Smooth muscle cell (in vitro differentiated cells): ENCODE measurements around the gene MACROD2. TPM values are rescaled to one million over a fixed set of nuclear protein-coding genes. Genes with fewer than 3 reads are reported as not detected.

Experiments used
- DNase-seq: peaks from one replicate; lab custom pipeline; 2025; ENCODE audit not compliant: unreplicated experiment; lab: John Stamatoyannopoulos, UW
- H2AFZ ChIP-seq: fragments of 200-600 bp; sonication (generic); 2 replicates; pipeline ENCODE4 v1.6.0; 2016; ENCODE audit warnings: antibody characterized with exemption, low read depth, mild to moderate bottlenecking
- H3F3A ChIP-seq: fragments of 200-600 bp; sonication (generic); 2 replicates; pipeline ENCODE4 v1.6.0; 2017; ENCODE audit warnings: antibody characterized with exemption, low read depth
- H3K27ac ChIP-seq: fragments of 200-600 bp; sonication (generic); 2 replicates; pipeline ENCODE4 v1.5.1; 2016; ENCODE audit warnings: low read depth, mild to moderate bottlenecking
- H3K27me3 ChIP-seq: fragments of 200-600 bp; sonication (generic); 2 replicates; pipeline ENCODE4 v1.6.1; 2016; ENCODE audit warnings: low read depth, mild to moderate bottlenecking
- H3K36me3 ChIP-seq: fragments of 200-600 bp; sonication (generic); 2 replicates; pipeline ENCODE4 v1.5.1; 2016; ENCODE audit warnings: low read depth
- H3K4me1 ChIP-seq: fragments of 200-600 bp; sonication (generic); 2 replicates; pipeline ENCODE4 v1.5.1; 2016; ENCODE audit warnings: low read depth
- H3K4me2 ChIP-seq: fragments of 200-600 bp; sonication (generic); 2 replicates; pipeline ENCODE4 v1.6.0; 2016; ENCODE audit warnings: mild to moderate bottlenecking
- H3K4me3 ChIP-seq: fragments of 200-600 bp; sonication (generic); 2 replicates; pipeline ENCODE4 v1.5.1; 2016; ENCODE audit warnings: mild to moderate bottlenecking
- H3K79me2 ChIP-seq: fragments of 200-600 bp; sonication (generic); 2 replicates; pipeline ENCODE4 v1.6.0; 2016; ENCODE audit warnings: low read depth, mild to moderate bottlenecking
- H3K9ac ChIP-seq: fragments of 200-600 bp; sonication (generic); 2 replicates; pipeline ENCODE4 v1.6.0; 2016; ENCODE audit warnings: low read depth
- H3K9me3 ChIP-seq: fragments of 200-600 bp; sonication (generic); replicated peaks from 2 replicates; pipeline ENCODE4 v1.5.1; 2016; ENCODE audit warnings: low read depth
- H4K20me1 ChIP-seq: fragments of 200-600 bp; sonication (generic); 2 replicates; pipeline ENCODE4 v1.6.0; 2016; ENCODE audit warnings: low read depth
- whole genome bisulfite sequencing: methylation state at CpG from one replicate; pipeline ENCODE4 v1.1.7; 2016; ENCODE audit warnings: low lambda C conversion rate; 5-methylcytosine and 5-hydroxymethylcytosine counted together
- polyA plus RNA-seq: library from polyadenylated mRNA; unstranded; fragments of >200 nt; fragmentation: Nextera tagmentation; extraction: Ambion mirVana; gene quantifications from 2 replicates; pipeline ENCODE4 v1.2.1, GENCODE V29; 2016
- total RNA-seq: library from RNA; depleted of rRNA; stranded (reverse); fragments of >200 nt; gene quantifications from 2 replicates; pipeline ENCODE4 v1.2.3, GENCODE V29; 2014
- TF ChIP-seq, protein P1 (sequence below): fragments of 200-600 bp; sonication (generic); IDR thresholded peaks from 2 replicates; pipeline ENCODE4 v1.5.1; 2017; ENCODE audit warnings: borderline replicate concordance, mild to moderate bottlenecking, antibody characterized with exemption; ENCODE audit not compliant: insufficient read depth, poor library complexity, severe bottlenecking

Gene MACROD2
- total and polyA plus RNA-seq, 2 experiments from 2014 or later, result 0.04 to 0.32 TPM

- TF ChIP-seq, protein P1, sequence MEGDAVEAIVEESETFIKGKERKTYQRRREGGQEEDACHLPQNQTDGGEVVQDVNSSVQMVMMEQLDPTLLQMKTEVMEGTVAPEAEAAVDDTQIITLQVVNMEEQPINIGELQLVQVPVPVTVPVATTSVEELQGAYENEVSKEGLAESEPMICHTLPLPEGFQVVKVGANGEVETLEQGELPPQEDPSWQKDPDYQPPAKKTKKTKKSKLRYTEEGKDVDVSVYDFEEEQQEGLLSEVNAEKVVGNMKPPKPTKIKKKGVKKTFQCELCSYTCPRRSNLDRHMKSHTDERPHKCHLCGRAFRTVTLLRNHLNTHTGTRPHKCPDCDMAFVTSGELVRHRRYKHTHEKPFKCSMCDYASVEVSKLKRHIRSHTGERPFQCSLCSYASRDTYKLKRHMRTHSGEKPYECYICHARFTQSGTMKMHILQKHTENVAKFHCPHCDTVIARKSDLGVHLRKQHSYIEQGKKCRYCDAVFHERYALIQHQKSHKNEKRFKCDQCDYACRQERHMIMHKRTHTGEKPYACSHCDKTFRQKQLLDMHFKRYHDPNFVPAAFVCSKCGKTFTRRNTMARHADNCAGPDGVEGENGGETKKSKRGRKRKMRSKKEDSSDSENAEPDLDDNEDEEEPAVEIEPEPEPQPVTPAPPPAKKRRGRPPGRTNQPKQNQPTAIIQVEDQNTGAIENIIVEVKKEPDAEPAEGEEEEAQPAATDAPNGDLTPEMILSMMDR, result no peak
- no peaks in the 10 kb centered on the region for H3F3A ChIP-seq
- whole genome bisulfite sequencing, result 92% methylated on average over 2 of the region's 2 CpGs
- no peak overlapping the region for H2AFZ ChIP-seq
- DNase-seq, result no peak
- H3K9ac ChIP-seq, result no peak overlapping the region
- no peaks in the 10 kb centered on the region for H3K27me3 ChIP-seq
- H3K79me2 ChIP-seq, result no peaks in the 10 kb centered on the region
- no peaks in the 10 kb centered on the region for H3K36me3 ChIP-seq
- H3K4me2 ChIP-seq, result no peak overlapping the region
- H3K4me3 ChIP-seq, result no peak overlapping the region
- no peaks in the 10 kb centered on the region for H4K20me1 ChIP-seq
- no peak overlapping the region for H3K27ac ChIP-seq
- H3K4me1 ChIP-seq, result no peaks in the 10 kb centered on the region
- no peaks in the 10 kb centered on the region for H3K9me3 ChIP-seq
Observed at GRCh38 chr20:14937846-14938245, 942.5 kb downstream of the MACROD2 start.

DNA sequence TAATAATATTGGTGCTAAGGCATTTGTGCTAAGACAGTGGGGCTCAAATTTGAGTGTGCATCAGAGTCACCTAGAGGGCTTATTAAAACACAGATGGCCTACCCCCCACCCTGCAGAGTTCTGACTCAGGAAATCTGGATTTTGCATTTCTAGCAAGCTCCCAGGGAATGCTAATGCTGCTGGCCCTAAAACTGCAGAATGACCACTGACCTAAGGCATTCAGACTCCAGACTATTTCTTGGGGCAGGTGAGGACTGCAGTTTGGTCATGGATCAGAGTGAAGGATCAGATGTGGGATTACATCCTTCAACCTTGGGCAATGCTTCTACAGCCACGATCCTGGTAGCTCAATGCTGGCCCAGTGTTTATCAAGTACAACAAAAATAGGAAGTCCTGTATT lies 952.2 kb downstream of the MACROD2 start:
- Histone ChIP-seq H2AFZ (no peak overlapping the region), H3K9ac (no peak overlapping the region), H3F3A (peaks cover 8% of the 10 kb centered on the region), H3K4me1 (peaks cover 6% of the 10 kb centered on the region), H3K27ac (no peak overlapping the region), H3K4me2 (no peak overlapping the region), H3K9me3 (no peaks in the 10 kb centered on the region), H3K27me3 (no peaks in the 10 kb centered on the region), H3K79me2 (no peaks in the 10 kb centered on the region), H3K36me3 (no peaks in the 10 kb centered on the region), H4K20me1 (no peaks in the 10 kb centered on the region), H3K4me3 (no peak overlapping the region)
- no peak for DNase-seq
- WGBS, result 65% methylated on average over 1 of the region's 1 CpG
- TF ChIP-seq, protein P1, result no peak

- TF ChIP-seq, protein P1, result no peak
- Histone ChIP-seq H3K4me3 (no peak overlapping the region), H4K20me1 (no peaks in the 10 kb centered on the region), H3K27ac (no peak overlapping the region), H3K4me2 (no peak overlapping the region), H3K9me3 (no peaks in the 10 kb centered on the region), H3K9ac (no peak overlapping the region), H3K36me3 (no peaks in the 10 kb centered on the region), H3K4me1 (peaks cover 6% of the 10 kb centered on the region), H3K79me2 (no peaks in the 10 kb centered on the region), H2AFZ (no peak overlapping the region), H3F3A (peaks cover 8% of the 10 kb centered on the region), H3K27me3 (no peaks in the 10 kb centered on the region)
- 83% methylated on average over 1 of the region's 1 CpG for WGBS
- no peak for DNase-seq
Observed at GRCh38 chr20:14947946-14948345, 952.6 kb downstream of the MACROD2 start.

DNA sequence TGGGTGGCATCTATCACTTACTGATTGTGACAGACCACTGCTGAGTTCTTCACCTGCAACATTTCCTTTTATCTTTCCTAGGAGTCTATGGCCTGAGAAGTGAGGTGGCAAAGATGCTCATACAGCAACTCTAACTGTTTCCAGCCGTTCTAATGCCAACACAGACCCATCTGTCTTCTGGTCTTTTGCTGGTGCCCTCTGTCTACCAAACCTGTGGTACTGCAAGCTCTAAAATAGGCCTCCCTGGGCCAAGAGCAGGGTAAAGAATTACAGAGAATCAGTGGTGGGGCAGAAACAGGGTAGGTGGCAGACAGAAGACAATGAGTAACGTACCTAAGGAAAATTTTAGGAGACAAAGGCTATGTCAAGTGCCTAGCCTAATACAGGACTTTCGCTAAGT lies 953.1 kb downstream of the MACROD2 start:
- WGBS, result 89% methylated on average over 3 of the region's 3 CpGs
- no peaks in the 10 kb centered on the region for H3K27me3 ChIP-seq
- no peak for DNase-seq
- H3K9ac ChIP-seq, result no peak overlapping the region
- no peaks in the 10 kb centered on the region for H3K79me2 ChIP-seq
- H3K4me2 ChIP-seq, result no peak overlapping the region
- no peak overlapping the region for H3K27ac ChIP-seq
- no peak overlapping the region for H2AFZ ChIP-seq
- H3K4me3 ChIP-seq, result no peak overlapping the region
- no peaks in the 10 kb centered on the region for H3K36me3 ChIP-seq
- no peaks in the 10 kb centered on the region for H4K20me1 ChIP-seq
- no peaks in the 10 kb centered on the region for H3K9me3 ChIP-seq
- H3K4me1 ChIP-seq, result peaks cover 6% of the 10 kb centered on the region
- peaks cover 8% of the 10 kb centered on the region for H3F3A ChIP-seq
- TF ChIP-seq, protein P1, result no peak
